Measurements from ENCODE around the gene PDIA5.

Gene PDIA5

DNA sequence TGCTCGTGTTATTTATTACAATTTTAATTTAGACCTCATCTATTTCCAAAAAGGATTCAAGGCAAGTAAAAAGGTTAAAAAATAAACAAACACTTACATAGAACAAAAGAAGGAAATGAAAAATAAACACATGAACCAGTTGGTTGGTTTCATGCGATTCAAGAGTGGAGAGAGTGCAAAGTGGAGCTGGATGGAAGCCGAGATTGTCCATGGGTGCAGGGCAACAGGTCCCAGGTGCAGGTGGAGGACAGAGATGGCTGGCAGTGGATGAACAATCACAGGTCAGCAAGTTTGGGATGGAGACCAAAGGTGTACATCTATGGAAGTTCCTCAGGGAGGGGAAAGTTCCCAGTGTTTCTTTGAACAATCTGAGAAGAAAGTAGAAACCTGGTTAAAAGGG, 27.6 kb upstream of the PDIA5 start:
- DNase-seq (ENCODE audit: low read depth in 1 of 2, low spot score in 1 of 2) = no peak

DNA sequence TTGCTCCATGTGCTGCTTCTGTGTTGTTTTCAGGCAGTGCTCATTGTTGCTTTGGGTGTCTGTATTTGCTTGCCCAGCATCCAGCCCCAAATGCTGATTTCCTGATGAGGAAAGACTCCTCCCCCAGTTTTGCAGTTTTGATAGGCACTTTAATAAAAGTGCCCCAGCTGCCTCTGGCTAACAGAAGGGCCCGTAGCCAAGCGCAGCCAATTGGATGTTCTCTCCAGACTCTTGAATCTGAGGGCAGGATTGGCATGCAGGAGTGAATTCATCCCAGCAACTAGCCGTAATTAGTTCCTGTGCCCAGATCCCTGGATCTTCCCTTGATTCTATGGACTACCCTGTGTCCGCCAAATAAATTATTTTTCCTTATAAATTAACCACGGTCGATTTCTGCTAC, 24.4 kb upstream of the PDIA5 start:
- no peak for DNase-seq (ENCODE audit: low read depth in 1 of 2, low spot score in 1 of 2)

DNA sequence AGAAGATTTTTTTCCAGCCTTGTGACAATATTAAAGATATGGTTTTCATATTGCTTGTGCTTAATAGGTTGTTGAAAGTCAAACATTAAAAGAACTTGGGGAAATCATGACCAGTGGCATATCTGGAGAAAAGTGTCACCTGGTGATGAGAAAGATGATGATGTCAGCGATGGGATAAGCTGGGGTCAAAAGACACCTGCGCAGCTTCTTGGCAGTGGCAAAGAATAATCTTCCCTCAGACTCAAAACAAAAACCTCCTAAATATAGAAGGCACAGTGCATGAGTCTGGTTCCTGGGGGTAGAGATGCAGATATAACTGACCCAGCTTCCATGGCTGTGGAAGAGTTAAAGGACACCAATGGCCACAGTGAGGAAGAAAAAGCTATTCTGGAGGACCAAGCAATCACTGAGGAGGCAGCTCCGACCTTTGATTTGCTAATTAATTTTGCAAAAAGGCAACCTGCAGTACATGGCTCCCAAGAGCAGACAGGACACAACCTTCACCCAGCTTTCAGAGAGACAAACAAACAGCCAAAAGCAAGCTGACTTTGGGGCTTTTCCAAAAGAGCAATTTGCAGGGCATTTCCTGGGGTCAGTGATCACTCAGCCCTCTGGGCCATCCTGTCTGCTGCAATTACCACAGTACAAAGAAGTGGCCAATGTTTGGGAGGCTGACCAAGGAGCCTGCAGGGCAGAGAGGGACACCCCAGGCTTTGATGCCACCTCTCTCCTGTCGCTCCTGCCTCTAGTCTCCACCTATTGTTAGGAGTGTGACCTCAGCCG, 21.7 kb upstream of the PDIA5 start:
- no peak for DNase-seq (ENCODE audit: low read depth in 1 of 2, low spot score in 1 of 2)

DNA sequence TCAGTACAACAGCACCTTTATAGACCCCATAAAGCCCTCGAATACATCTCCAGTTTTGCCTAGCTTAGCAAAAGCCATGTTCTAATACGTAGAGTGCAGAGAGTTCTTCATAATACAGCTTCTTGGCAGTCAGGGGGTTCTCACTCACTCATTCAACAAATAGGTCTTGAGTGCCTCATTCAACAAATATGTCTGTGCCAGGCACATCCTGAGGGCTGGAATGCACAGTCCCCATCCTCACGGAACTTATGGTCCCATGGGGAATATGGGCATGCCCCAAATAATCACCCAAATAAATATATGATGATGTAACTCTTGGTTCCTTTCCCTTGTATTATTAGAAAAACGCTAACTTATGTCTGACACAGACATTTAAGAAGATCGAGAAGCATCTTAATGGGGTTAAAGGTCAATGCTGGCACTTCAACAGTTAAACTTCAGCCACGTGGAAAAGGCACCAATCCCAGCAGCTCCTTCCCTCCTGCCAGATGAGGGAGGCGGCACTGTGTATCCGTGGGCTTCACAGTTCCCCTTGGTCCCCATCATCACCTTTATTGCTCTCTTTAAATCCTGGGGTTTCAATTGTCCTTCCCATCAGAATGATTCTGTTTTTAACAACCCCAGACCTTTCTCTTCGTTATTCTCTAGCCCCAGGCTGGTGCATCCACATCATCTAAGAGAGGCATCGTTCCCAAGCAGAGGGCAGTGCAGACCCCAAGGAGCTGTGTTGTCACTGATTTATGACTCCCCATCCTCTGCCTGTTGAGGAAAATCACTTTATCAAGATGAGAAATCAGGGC, 20.4 kb upstream of the PDIA5 start:
- DNase-seq (ENCODE audit: low read depth in 1 of 2, low spot score in 1 of 2) = no peak

DNA sequence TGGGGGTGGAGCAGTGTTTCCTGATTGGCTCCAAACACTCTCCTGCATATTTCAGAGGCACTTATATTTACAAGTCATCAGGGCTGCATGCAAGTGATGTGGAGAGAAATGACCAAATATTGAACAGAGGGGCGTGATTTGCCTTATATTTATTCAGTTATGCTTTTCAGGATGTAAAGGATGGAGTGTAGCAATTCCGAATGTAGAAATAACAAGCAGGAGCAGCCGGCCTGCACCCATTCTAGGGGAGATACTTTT, 19.8 kb upstream of the PDIA5 start:
- no peak for DNase-seq (ENCODE audit: low read depth in 1 of 2, low spot score in 1 of 2)

DNA sequence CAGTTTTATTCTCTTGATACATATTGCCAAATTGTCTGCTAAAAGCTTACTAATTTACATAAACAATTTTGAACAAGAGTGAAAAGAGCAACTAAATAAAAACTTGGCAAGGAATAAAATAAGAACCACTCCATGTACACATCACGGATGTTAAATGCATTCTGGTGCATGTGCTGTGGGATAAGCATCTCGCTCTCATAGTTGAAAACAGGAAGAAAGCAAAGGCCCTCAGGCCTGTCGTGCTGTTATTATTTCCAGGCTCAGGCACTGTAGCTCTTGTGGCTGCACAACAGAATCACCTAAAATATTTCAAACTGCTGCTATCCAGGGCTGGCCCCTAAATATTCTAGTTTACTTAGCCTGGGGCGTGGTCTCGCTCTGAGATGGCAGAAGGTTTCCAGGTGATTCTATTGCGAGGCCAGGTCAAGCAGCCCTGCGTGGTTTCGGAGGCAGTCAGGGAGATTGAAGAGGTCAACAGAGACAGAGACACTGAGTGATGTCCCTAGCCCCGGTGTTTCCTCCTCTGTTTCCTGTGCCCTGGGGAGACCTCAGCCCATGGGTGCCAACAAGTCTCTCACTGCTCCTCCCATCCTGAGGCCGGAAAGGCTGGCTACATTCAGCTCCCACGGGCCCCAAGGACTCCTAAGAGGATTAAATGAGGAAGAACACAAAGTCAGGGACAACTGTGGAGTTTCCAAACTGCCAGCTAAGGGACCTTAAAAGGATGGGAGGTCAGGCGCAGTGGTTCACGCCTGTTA, 18.2 kb upstream of the PDIA5 start:
- no peak for DNase-seq (ENCODE audit: low read depth in 1 of 2, low spot score in 1 of 2)

DNA sequence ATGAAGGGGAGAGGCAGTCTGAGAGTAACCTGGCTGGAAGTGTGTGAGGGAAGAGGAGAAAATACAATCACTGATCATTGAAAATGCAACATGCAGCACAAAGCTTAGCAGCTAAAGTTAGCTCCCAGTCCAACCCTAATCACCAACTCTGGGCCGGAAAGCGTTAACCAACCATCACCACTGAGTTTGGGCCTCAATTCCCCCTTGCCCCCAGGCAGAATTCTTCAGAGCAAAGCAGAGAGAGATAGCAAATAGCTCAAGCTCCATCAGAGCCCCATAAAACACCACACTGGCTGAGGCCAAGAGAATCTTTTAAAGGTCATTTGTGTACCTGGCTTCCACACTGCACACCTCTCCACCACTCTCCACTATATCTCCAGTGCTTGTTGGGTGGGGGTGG, 16.2 kb upstream of the PDIA5 start:
- no peak for DNase-seq (ENCODE audit: low read depth in 1 of 2, low spot score in 1 of 2)

DNA sequence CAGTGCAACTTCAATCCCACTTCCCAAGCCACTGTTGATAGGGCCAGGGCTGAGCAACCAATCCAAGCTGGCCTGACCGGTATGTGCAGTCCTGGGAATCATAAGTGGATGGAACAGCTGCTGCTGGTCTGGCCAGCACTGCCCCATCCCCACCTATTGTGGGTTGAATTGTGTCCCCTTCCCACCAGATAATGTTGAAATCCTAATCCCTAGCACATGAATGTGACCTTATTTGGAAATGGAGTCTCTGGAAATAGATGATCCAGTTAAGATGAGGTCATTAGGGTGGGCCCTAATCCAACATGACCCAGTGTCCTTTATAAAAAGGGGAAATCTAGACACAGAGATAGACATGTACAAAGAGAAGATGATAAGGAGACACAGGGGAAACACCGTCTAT, 13.7 kb upstream of the PDIA5 start:
- no peak for DNase-seq (ENCODE audit: low read depth in 1 of 2, low spot score in 1 of 2)

DNA sequence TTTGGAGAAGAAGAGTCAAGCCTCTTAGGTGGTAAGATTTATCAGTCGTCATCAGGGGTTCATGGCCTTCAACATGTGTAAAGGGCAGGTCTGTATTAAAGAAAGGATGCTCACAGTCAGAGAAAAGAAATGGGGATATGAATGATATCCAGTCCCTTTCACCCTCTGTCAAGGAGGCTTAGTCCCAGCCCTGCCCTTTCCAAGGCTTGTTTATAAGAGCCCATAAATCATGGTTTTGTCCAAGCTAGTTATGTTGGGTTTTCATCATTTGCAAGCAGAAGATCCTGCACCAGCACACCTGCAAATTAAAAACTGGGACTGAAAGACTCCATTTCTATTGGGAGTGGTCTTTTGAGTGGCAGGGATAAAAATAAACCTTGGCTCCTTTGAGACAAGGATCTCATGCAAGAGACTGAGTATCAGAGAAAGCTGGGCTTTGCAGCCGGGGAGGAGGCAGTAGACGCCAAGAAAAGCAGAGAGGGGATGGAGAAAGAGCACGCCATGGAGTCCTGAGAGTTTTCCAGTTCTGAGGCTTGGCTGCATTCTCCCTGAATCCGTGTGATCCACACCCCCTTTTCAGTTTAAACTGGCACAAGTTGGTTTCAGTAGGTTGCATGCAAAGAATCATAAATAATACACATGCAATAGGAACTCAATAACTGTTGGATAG, 12.6 kb upstream of the PDIA5 start:
- no peak for DNase-seq (ENCODE audit: low read depth in 1 of 2, low spot score in 1 of 2)

DNA sequence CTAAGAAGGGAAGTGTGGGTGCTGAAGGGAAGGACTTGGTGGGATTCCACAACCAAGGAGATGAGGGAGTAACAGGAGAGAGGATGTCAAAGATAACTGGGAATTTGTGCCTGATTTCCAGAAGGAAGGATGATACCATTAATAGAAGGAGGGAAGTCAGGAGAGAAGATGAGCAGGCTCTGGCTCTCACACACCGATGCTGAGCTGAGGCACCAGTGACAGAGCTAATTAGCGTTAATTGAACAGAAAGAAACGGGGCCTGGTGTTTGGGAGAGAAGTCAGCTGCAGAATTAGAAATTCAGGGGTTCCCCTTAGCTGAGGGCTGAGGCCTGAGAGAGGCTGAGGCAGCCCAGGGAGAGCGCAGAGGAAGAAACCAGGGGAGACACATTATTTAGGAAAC, 11.9 kb upstream of the PDIA5 start:
- no peak for DNase-seq (ENCODE audit: low read depth in 1 of 2, low spot score in 1 of 2)

DNA sequence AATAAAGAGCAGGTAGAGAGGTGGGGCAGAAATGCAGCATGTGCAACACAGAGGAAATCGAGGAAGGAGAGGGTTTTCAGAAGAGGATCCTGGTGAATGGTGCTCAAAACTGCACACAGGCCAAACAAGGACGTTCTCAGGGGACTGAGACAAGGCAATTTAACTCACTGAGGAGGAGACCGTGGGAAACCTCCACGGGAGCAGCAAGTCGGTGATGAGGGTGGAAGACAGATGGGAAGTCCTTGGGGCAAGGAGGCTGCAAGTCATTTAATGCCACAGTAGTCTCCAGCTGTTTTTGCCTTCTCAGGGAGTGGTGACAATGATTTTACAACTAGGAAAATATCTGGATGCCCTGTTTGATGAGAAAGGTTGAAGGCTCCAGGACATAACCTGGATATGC, 11.5 kb upstream of the PDIA5 start:
- no peak for DNase-seq (ENCODE audit: low read depth in 1 of 2, low spot score in 1 of 2)

DNA sequence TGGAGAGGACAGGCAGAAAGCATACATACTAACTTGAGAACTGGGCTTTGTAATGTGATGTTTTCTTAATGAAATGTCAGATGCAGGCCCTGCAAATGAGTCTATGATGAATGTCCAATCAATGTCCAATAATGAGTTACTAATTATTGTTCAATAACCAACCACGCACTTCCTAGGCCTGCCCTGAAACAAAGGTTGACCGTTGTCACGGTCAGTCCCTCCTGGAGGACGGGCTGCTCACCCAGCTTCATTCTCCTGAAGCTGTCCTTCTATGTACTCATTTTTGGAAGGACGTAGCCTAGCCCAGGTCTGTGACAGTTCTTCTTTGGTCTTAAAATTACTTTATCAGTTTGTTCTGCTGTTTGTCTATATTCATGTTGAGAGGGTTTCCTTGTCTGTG, 8.3 kb upstream of the PDIA5 start:
- no peak for DNase-seq (ENCODE audit: low read depth in 1 of 2, low spot score in 1 of 2)

DNA sequence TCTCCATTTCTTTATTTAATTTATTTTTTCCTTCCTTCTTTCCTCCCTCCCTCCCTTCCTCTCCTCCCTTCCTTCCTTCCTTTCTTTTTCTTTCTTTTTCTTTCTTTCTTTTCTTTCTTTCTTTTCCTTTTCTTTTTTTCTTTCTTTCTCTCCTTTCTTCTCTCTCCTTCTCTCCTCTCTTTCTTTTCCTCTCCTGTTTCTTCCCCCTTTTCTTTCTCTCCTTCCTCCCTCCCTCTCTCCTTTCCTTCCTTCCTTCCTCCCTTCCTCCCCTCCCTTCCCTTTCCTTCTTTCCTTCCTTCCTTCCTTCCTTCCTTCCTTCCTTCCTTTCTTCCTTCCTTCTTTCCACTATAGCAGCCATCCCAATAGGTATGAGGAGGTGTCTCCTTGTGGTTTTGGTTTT, 6.8 kb upstream of the PDIA5 start:
- no peak for DNase-seq (ENCODE audit: low read depth in 1 of 2, low spot score in 1 of 2)

DNA sequence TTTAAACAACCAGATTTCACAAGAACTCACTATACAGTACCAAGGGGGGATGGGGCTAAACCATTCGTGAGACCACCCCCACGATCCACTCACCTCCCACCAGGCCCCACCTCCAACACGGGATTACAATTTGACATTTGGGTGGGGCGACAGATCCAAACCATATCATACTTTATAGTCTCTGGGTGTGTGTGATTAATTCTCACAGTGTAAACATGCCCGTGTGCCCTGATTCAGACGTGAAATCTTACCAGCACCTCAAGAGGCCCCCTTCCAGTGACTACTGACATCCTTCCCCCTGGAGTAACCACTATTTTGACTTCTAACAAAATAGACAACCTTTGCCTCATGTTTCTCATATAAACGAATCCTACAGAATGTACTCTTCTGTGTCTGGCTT, 5.0 kb upstream of the PDIA5 start:
- no peak for DNase-seq (ENCODE audit: low read depth in 1 of 2, low spot score in 1 of 2)

DNA sequence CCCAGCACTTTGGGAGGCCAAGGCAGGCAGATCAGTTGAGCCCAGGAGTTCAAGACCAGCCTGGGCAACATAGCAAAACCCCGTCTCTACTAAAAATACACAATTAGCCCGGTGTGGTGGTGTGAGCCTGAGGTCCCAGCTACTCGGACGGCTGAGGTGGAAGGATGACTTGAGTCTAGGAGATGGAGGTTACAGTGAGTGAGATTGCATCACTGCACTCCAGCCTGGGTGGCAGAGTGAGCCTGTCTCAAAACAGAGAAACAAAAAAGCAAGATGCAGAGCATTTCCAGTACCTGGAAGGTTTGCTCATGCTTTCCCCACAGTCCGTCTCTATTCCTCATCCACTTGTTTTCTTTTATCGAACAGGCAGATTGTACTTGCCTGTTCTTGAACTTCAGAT, 3.8 kb upstream of the PDIA5 start:
- no peak for DNase-seq (ENCODE audit: low read depth in 1 of 2, low spot score in 1 of 2)

DNA sequence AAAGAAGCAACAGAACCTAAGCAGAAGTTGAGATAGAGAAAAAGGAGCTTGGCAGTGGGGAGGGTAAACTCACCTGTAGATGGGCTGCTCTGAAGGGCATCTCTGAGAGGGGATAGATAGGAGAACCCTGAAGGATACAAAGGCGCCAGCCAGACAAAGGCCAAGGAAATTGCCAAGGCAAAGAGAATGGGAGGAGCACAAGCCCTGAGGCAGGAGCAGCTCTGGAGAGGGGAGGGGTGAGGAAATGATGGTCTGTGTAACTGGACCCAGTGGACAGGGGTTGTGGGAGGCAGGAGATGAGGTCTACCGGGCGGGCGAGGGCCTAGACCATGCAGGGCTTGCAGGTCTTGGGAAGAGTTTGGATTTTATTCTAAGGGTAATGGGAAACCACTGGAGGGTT, 2.3 kb upstream of the PDIA5 start:
- no peak for DNase-seq (ENCODE audit: low read depth in 1 of 2, low spot score in 1 of 2)

DNA sequence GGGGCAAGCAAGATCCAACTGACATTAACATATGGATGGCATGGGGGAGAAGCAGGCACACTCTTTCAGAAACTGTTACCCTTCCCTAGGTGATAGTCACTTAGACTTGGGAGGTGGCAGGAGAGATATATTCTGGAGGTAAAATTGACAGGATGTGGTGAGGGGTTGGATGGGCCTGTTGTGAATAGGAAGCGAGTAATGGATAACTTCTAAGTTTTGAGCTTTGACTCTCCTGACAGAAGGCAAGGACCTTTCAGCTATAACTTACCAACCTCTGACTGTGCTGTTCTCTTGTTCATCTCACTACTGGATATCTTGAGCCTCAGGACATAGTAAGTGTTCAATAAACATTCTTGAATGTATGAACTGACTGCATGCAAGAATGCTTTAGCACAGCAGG, 1.9 kb upstream of the PDIA5 start:
- DNase-seq (ENCODE audit: low read depth in 1 of 2, low spot score in 1 of 2) = no peak

DNA sequence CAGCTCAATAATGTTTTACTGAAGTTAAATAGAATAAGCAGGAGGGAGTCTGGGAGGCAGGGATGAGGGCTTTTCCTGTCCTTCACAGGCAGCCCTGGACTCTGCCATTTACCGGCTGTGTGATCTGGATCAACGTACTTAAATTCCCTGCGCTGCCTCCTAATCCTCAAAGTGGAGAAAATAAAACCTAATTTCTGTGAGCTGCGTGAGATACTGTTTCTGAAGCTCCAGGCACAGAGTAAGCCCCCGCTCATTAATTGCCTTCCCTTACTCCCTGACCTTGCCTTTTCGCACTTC, 278 bp upstream of the PDIA5 start:
- DNase-seq (ENCODE audit: low read depth in 1 of 2, low spot score in 1 of 2) = no peak

DNA sequence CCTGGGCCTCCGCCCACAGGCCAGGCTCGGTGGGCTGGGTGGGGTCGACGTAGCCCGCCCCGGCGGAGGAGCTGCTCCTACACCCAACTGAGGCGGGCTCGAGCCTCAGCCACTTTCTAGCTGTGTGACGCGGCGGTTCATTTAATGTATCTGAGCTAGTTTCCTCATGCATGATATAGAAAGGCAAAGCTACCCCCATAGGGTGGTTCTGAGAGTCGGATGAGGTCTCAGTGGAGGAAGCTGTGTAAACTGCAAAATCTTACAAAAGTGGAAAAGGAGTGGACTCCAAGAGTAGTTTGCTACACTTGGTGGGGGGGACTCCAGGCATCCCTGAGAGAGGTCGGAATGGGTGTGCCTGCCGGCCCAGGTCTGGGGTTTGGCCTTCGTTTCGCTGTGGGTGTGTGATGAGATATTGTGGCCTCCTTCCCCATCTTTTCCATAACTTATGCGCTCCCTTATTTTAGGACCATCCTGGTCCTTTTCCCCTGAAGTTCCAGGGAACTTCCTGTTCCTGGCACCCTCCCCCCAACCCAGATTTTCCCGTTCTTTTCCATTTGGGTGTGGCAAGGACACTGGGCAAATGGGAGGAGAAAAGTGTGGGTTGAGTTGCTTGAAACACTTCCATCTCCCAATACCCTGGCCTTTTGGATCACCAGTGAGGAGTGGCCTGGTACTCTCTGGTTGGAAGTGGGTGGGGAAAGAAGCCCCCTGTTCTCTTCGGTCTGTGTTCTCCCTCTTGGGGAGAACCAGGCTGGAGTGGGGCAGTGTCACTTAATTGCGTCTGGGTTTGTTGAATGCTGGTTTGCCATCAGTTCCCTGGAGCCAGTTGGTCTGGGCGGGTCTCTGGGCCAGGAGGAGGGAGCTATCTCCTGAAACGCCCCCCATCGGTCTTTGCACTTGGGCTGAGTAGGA, 1.1 kb downstream of the PDIA5 start:
- DNase-seq (ENCODE audit: low read depth in 1 of 2, low spot score in 1 of 2) = no peak

DNA sequence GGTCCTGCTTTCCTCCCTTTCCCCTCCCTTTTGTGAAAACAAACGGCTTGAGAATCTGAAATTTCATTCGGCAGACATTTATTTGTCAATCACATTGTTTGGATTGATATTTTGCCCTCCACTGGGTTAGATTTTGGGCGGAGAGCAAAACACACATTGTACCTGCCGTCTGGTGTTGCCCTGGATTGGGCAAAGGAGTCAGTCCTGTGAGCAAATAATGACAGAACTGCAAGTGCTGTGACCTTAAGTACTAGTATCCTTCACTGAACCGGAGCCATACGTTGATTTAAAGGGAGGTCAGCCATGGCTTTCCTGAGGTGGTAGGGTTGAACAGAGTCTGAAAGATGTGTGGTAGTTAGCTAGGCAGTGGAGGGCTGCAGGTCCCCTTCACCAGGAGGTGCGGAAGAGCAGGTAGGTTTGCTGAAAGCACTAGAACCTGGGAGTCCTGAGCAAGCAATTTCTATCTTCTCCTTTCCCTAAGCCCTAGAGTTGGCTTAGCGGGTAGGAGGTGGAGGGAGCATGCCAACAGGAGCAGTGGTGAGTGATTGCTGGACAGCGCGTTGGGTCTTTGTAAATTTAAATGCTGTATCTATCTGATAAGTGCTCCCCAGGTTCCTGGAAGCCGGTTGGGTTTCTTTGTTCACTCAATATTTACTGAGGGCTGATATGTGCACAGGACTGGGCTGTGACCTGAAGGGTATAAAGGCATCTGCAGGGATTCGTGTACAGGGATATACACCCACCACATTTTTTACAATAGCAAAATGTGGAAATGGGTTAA, 2.0 kb downstream of the PDIA5 start:
- DNase-seq (ENCODE audit: low read depth in 1 of 2, low spot score in 1 of 2) = no peak
